SW480 (cell line): ENCODE results near the gene ZFPM1.
A peak's percentile ranks its signal among the peaks of the same experiment; 100 is the strongest.

Source experiments
- DNase-seq: peaks from one replicate; pipeline ENCODE4 v3.0.0-alpha.2; 2016; ENCODE audit warnings: low spot score

The ZFPM1 gene

GRCh38 chr16:88433632-88434352 is 19.3 kb upstream of the ZFPM1 start:
- DNase-seq: no peak

GRCh38 chr16:88434353-88434690 is 18.8 kb upstream of the ZFPM1 start:
- DNase-seq: no peak

- no peak for DNase-seq
Measured at GRCh38 chr16:88434746-88435145, 18.3 kb upstream of the ZFPM1 start.

GRCh38 chr16:88435437-88436355 is 17.4 kb upstream of the ZFPM1 start:
- DNase-seq: no peak

GRCh38 chr16:88436796-88437195 is 16.3 kb upstream of the ZFPM1 start:
- DNase-seq: no peak

- DNase-seq: peak; percentile 42
Measured at GRCh38 chr16:88437367-88437964, 15.6 kb upstream of the ZFPM1 start.

- no peak for DNase-seq
Measured at GRCh38 chr16:88438084-88438870, 14.8 kb upstream of the ZFPM1 start.

GRCh38 chr16:88439016-88439415 is 14.1 kb upstream of the ZFPM1 start:
- no peak for DNase-seq

GRCh38 chr16:88439706-88440105 is 13.4 kb upstream of the ZFPM1 start:
- DNase-seq: no peak

GRCh38 chr16:88440111-88440510 is 13.0 kb upstream of the ZFPM1 start:
- DNase-seq: no peak

- no peak for DNase-seq
Measured at GRCh38 chr16:88440686-88441405, 12.2 kb upstream of the ZFPM1 start.

GRCh38 chr16:88441460-88441859 is 11.6 kb upstream of the ZFPM1 start:
- no peak for DNase-seq

GRCh38 chr16:88442383-88442726 is 10.7 kb upstream of the ZFPM1 start:
- no peak for DNase-seq

- DNase-seq: peak; percentile 63
Measured at GRCh38 chr16:88442727-88443576, 10.1 kb upstream of the ZFPM1 start.

GRCh38 chr16:88444826-88445582 is 8.1 kb upstream of the ZFPM1 start:
- DNase-seq: no peak

- no peak for DNase-seq
Measured at GRCh38 chr16:88445583-88445960, 7.5 kb upstream of the ZFPM1 start.

- DNase-seq: no peak
Measured at GRCh38 chr16:88446061-88446460, 7.0 kb upstream of the ZFPM1 start.

- DNase-seq: no peak
Measured at GRCh38 chr16:88446736-88447135, 6.3 kb upstream of the ZFPM1 start.

- DNase-seq: no peak
Measured at GRCh38 chr16:88447881-88448280, 5.2 kb upstream of the ZFPM1 start.
